H1 (cell line): ENCODE measurements around the gene SOX1.

Experiments
- BACH1 ChIP-seq: IDR thresholded peaks from 2 replicates; pipeline ENCODE4 v1.6.1; 2012; ENCODE audit warnings: low read length, improper control_type of control experiment
- BRCA1 ChIP-seq: IDR thresholded peaks from 2 replicates; pipeline ENCODE4 v1.6.1; 2012; ENCODE audit warnings: low read depth, low read length, improper control_type of control experiment
- EGR1 ChIP-seq: IDR thresholded peaks from 2 replicates; pipeline ENCODE4 v1.6.1; 2011; ENCODE audit warnings: low read depth, low read length, borderline replicate concordance
- EP300 ChIP-seq, 2 experiments: IDR thresholded peaks; 1 replicate in 1 of 2; 2 replicates in 1 of 2; pipeline ENCODE4 v1.6.1; 2011 to 2012; ENCODE audit warnings: low read depth in 2 of 2, low read length in 2 of 2, mild to moderate bottlenecking in 2 of 2, borderline replicate concordance in 1 of 2, inconsistent platforms in 1 of 2, moderate library complexity in 1 of 2
- JUND ChIP-seq: IDR thresholded peaks from 2 replicates; pipeline ENCODE4 v1.6.1; 2011; ENCODE audit warnings: mild to moderate bottlenecking, improper control_type of control experiment, low read length
- POLR2A ChIP-seq, 2 experiments: IDR thresholded peaks; 1 replicate in 1 of 2; 2 replicates in 1 of 2; pipeline ENCODE4 v1.6.1; 2011; ENCODE audit warnings: low read depth in 2 of 2, low read length in 2 of 2, mild to moderate bottlenecking in 2 of 2; ENCODE audit errors: control extremely low read depth in 1 of 2
- POLR2AphosphoS5 ChIP-seq: IDR thresholded peaks from 2 replicates; pipeline ENCODE4 v1.6.1; 2011; ENCODE audit warnings: low read depth, low read length
- RFX5 ChIP-seq: IDR thresholded peaks from 2 replicates; pipeline ENCODE4 v1.6.1; 2011; ENCODE audit warnings: low read depth, low read length, improper control_type of control experiment, borderline replicate concordance
- SP4 ChIP-seq: IDR thresholded peaks from 2 replicates; pipeline ENCODE4 v1.6.1; 2012; ENCODE audit warnings: low read length, inconsistent platforms
- TAF1 ChIP-seq: IDR thresholded peaks from 2 replicates; pipeline ENCODE4 v1.6.1; 2011; ENCODE audit warnings: mild to moderate bottlenecking, low read depth, low read length
- TF ChIP-seq, protein P1 (sequence below), 3 experiments: IDR thresholded peaks; 1 replicate in 2 of 3; 2 replicates in 1 of 3; pipeline versions ENCODE4 v1.5.1 to v1.6.1; 2011; ENCODE audit warnings: low read length in 3 of 3, mild to moderate bottlenecking in 3 of 3, inconsistent platforms in 2 of 3, low read depth in 1 of 3, moderate library complexity in 1 of 3; ENCODE audit not compliant: insufficient read depth in 1 of 3; ENCODE audit errors: control extremely low read depth in 1 of 3
- TF ChIP-seq, protein P2 (sequence below): fragments of 300-600 bp; sonication (generic); IDR thresholded peaks from 2 replicates; pipeline ENCODE4 v1.7.1; 2012; ENCODE audit warnings: low read length, moderate library complexity, mild to moderate bottlenecking, inconsistent platforms; ENCODE audit not compliant: insufficient replicate concordance
- TF ChIP-seq, protein P3 (sequence below): IDR thresholded peaks from 2 replicates; pipeline ENCODE4 v1.6.1; 2012; ENCODE audit warnings: inconsistent platforms

DNA sequence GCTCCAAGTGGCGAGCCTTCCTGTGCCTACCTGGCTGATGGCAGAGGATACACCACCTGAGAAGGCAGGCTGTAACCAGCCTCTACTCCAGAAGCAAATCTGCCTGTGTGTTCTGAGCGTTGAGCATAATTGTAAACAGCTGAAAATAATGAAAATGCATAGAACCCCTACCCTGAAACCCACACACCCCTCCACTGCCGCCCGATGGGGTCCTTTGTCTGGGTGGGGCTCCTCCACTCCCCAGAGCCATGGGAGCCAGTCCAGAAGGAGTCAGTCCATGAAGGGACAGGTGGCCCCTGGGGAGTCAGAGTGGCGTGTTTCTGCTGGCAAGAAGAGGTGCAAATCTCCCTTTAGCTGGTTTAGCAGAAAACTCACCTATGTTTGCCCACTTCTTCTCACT is 8.0 kb upstream of the SOX1 start:
- TF ChIP-seq EP300 (IDR thresholded peaks at IDR 0.05; ENCODE audit: borderline replicate concordance in 1 of 2, low read depth in 2 of 2, low read length in 2 of 2) (no peak), TAF1 (no peak), POLR2AphosphoS5 (no peak), POLR2A (IDR thresholded peaks at IDR 0.05; ENCODE audit: control extremely low read depth in 1 of 2, low read depth in 2 of 2, low read length in 2 of 2) (no peak), BRCA1 (no peak), SP4 (no peak), JUND (no peak), EGR1 (no peak), RFX5 (no peak), BACH1 (no peak)
- TF ChIP-seq, protein P1, sequence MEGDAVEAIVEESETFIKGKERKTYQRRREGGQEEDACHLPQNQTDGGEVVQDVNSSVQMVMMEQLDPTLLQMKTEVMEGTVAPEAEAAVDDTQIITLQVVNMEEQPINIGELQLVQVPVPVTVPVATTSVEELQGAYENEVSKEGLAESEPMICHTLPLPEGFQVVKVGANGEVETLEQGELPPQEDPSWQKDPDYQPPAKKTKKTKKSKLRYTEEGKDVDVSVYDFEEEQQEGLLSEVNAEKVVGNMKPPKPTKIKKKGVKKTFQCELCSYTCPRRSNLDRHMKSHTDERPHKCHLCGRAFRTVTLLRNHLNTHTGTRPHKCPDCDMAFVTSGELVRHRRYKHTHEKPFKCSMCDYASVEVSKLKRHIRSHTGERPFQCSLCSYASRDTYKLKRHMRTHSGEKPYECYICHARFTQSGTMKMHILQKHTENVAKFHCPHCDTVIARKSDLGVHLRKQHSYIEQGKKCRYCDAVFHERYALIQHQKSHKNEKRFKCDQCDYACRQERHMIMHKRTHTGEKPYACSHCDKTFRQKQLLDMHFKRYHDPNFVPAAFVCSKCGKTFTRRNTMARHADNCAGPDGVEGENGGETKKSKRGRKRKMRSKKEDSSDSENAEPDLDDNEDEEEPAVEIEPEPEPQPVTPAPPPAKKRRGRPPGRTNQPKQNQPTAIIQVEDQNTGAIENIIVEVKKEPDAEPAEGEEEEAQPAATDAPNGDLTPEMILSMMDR (IDR thresholded peaks at IDR 0.05; ENCODE audit: control extremely low read depth in 1 of 3, insufficient read depth in 1 of 3, low read depth in 1 of 3, low read length in 3 of 3): no peak
- TF ChIP-seq, protein P2, sequence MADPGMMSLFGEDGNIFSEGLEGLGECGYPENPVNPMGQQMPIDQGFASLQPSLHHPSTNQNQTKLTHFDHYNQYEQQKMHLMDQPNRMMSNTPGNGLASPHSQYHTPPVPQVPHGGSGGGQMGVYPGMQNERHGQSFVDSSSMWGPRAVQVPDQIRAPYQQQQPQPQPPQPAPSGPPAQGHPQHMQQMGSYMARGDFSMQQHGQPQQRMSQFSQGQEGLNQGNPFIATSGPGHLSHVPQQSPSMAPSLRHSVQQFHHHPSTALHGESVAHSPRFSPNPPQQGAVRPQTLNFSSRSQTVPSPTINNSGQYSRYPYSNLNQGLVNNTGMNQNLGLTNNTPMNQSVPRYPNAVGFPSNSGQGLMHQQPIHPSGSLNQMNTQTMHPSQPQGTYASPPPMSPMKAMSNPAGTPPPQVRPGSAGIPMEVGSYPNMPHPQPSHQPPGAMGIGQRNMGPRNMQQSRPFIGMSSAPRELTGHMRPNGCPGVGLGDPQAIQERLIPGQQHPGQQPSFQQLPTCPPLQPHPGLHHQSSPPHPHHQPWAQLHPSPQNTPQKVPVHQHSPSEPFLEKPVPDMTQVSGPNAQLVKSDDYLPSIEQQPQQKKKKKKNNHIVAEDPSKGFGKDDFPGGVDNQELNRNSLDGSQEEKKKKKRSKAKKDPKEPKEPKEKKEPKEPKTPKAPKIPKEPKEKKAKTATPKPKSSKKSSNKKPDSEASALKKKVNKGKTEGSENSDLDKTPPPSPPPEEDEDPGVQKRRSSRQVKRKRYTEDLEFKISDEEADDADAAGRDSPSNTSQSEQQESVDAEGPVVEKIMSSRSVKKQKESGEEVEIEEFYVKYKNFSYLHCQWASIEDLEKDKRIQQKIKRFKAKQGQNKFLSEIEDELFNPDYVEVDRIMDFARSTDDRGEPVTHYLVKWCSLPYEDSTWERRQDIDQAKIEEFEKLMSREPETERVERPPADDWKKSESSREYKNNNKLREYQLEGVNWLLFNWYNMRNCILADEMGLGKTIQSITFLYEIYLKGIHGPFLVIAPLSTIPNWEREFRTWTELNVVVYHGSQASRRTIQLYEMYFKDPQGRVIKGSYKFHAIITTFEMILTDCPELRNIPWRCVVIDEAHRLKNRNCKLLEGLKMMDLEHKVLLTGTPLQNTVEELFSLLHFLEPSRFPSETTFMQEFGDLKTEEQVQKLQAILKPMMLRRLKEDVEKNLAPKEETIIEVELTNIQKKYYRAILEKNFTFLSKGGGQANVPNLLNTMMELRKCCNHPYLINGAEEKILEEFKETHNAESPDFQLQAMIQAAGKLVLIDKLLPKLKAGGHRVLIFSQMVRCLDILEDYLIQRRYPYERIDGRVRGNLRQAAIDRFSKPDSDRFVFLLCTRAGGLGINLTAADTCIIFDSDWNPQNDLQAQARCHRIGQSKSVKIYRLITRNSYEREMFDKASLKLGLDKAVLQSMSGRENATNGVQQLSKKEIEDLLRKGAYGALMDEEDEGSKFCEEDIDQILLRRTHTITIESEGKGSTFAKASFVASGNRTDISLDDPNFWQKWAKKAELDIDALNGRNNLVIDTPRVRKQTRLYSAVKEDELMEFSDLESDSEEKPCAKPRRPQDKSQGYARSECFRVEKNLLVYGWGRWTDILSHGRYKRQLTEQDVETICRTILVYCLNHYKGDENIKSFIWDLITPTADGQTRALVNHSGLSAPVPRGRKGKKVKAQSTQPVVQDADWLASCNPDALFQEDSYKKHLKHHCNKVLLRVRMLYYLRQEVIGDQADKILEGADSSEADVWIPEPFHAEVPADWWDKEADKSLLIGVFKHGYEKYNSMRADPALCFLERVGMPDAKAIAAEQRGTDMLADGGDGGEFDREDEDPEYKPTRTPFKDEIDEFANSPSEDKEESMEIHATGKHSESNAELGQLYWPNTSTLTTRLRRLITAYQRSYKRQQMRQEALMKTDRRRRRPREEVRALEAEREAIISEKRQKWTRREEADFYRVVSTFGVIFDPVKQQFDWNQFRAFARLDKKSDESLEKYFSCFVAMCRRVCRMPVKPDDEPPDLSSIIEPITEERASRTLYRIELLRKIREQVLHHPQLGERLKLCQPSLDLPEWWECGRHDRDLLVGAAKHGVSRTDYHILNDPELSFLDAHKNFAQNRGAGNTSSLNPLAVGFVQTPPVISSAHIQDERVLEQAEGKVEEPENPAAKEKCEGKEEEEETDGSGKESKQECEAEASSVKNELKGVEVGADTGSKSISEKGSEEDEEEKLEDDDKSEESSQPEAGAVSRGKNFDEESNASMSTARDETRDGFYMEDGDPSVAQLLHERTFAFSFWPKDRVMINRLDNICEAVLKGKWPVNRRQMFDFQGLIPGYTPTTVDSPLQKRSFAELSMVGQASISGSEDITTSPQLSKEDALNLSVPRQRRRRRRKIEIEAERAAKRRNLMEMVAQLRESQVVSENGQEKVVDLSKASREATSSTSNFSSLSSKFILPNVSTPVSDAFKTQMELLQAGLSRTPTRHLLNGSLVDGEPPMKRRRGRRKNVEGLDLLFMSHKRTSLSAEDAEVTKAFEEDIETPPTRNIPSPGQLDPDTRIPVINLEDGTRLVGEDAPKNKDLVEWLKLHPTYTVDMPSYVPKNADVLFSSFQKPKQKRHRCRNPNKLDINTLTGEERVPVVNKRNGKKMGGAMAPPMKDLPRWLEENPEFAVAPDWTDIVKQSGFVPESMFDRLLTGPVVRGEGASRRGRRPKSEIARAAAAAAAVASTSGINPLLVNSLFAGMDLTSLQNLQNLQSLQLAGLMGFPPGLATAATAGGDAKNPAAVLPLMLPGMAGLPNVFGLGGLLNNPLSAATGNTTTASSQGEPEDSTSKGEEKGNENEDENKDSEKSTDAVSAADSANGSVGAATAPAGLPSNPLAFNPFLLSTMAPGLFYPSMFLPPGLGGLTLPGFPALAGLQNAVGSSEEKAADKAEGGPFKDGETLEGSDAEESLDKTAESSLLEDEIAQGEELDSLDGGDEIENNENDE: no peak
- TF ChIP-seq, protein P3, sequence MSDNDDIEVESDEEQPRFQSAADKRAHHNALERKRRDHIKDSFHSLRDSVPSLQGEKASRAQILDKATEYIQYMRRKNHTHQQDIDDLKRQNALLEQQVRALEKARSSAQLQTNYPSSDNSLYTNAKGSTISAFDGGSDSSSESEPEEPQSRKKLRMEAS: no peak
